GM18498 (cell line): Measurements from ENCODE around the gene EEF1AKMT3.
A peak's percentile ranks its signal among the peaks of the same experiment; 100 is the strongest.
"Not testable (repeated sequence)": the region's sequence is repeated elsewhere in the genome, so short reads cannot be mapped to it uniquely, and the experiment has no call there.

Experiments used
- ATAC-seq: cut with Tn5 transposase; IDR thresholded peaks from one replicate; pipeline ENCODE4 v1.9.1; 2021; ENCODE audit warnings: mild to moderate bottlenecking, moderate library complexity; ENCODE audit not compliant: unreplicated experiment

The EEF1AKMT3 gene

GRCh38 chr12:57764662-57765002, 7.8 kb upstream of the EEF1AKMT3 start:
- peak; percentile 15 for ATAC-seq

GRCh38 chr12:57765003-57765697, 7.3 kb upstream of the EEF1AKMT3 start:
- ATAC-seq = peak; percentile 63

DNA sequence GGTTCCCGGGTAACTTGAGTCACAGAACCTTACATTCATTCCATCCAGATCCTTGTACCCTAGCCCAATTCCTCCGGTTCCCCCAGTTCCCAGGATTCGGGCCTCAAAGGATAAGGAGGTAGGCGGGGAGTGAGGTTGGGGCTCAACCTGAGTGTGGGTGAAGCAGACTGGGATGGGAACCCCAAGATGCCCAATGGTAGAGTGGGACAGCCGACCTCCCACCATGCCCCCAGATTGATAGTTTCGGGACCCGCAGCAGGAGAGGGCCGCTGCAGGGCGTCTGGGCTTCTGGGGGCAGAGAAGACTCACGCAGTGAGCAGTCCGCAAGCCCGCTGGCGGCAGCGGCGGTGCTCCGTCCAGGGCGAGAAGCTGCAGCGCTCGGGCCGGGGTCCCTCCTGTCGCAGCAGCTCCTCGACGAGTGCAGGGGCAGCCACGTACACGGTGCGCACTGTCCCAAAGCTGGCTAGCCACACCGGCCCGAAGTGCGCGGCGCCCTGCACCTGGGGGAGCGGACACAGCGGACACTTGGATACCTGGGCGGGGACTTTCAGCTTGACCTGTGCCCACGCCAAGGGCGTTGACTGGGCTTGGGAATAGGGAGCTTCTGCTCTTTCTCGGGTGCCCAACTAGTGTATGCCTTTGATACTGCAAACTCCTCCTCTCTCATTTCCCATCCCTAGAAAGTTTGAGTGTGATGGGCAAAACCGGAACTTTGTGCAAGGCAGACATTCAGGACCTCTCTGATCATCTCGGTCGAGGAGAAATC, 6.5 kb upstream of the EEF1AKMT3 start:
- ATAC-seq = peak; percentile 1

DNA sequence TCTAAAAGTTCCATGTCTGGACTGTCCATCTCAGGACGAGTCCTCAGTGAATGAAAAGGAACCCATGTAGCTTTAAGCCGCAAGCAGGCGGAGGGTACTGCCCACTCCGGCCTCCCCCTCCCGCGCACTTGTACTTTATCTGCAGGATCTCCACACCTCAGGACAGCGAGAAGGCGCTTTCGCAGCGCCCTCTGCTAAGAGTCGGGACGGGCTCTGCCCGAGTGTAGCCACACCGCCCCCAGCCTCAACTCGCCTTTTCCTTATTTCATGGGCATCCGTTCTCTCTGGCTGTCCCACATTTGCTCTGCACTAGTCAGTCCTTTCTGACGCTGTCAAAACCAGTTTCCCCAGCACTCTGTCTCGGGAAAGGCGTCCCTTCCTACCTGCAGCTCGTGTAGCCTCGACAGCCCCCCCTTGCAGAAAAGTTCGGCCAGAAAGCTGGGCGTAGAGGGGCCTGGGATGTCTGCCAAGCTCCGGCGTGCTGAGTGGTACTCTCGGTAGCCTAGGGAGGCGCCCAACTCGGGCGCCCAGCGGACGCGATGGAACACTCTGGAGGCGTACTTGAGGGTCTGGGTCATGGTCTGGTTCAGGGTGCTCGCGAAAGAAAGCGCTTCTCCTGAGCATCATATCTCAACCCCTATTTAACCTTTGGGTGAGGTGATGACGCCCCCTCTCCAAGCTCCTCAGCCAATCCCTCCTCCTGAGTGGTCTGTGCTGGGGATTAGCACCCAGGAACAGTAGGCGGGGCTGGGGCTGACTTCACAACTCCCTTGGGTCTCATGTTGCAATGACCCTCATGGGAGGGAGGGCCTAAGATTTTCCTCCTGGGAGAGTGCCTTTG, 5.7 kb upstream of the EEF1AKMT3 start, which contains the start of gene CYP27B1:
CYP27B1 (minus strand) TSS at position 615 of the 841 bp plus-strand sequence; CDS start at position 578, 37 bp downstream.
- ATAC-seq = no peak

- ATAC-seq = no peak
These were observed 5.1 kb upstream of the EEF1AKMT3 start for GRCh38 chr12:57767305-57767698.

GRCh38 chr12:57767876-57768275, 4.5 kb upstream of the EEF1AKMT3 start:
- no peak for ATAC-seq

- ATAC-seq = no peak
These were observed 2.8 kb upstream of the EEF1AKMT3 start for GRCh38 chr12:57769594-57769993.

GRCh38 chr12:57770734-57771133, 1.7 kb upstream of the EEF1AKMT3 start:
- no peak for ATAC-seq

- ATAC-seq = peak; percentile 67
These were observed 1.1 kb upstream of the EEF1AKMT3 start for GRCh38 chr12:57771236-57771872.

DNA sequence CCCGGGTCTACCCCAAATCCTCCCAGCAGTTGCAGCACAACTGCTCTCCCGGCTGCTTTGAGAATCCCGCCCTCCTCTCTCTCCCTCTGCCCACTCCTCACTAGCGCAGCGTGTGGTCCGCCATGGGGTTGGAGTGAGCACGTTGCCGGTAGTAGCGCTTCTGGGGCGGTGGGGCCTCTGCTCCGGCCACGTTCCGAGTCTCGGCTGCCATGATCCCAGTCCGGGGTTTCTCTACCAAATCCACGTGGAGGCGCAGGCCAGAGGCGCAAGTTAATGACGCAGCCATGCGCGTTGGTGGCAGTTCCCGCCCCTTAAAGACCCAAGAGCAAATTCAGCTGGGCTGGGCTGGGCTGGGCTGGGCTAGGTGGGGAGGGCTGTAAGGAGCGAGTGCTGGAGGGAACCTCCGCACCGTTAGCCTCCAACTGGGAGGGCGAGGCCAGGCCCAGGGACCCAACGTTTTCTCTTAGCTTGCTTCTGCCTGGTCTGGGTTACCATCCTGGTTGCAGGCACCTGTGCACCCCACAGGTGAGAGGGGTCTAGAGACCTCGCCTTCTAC, 463 bp upstream of the EEF1AKMT3 start, which contains the start of gene METTL1:
METTL1 (minus strand) TSS at position 233 of the 556 bp plus-strand sequence; CDS start at position 211, 22 bp downstream.
- ATAC-seq = peak; percentile 82

- ATAC-seq = not testable (repeated sequence)
These were observed 2.2 kb downstream of the EEF1AKMT3 start for GRCh38 chr12:57774634-57775033.

DNA sequence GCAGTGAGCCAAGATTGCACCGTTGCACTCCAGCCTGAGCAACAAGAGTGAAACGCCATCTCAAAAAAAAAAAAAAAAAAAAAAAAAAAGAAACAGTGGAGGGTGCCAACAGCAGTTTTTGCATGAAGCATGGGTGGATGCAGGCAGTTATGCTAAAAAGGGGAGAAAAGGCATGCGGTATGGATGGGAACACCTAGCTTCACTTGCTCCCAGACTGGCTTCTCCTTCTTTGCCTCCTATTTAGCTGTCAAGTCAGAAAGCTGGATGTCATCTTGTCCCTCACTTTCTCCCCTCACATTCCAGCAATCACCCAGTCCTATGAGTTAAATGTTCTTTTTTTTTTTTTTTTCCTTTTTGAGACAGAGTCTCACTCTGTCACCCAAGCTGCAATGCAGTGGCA, 2.6 kb downstream of the EEF1AKMT3 start:
- no peak for ATAC-seq

DNA sequence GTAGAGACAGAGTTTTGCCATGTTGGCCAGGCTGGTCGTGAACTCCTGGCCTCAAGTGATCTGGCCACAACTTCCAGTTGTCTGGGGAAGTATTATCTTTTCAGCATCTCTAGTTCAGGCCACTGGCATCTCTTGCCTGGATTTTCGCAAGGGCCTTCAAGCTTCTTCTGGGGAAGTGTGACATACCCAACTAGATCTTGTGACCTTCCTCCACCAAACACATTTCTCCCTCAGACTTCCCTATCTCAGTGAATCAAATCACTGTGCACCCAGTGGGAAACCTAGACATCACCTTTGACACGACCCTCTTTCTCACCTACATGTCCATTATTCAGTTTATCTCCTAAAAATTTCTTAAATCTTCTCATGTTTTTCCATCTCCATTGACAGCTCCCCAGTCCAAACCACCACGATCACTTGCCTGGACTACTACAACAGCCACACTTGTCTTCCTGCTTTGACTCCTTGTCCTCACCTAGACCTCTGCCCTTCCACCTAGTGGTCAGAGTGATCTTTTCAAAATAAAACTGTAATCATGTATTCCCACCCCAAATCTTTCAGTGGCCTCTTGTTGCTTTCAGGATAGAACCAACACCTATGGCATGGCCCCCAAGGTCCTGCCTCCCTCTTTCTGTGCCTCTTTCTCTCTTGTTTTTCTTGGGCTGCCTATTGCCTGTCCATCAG, 3.3 kb downstream of the EEF1AKMT3 start:
- ATAC-seq = no peak

- ATAC-seq = no peak
These were observed 3.8 kb downstream of the EEF1AKMT3 start for GRCh38 chr12:57776247-57776587.

- no peak for ATAC-seq
These were observed 5.0 kb downstream of the EEF1AKMT3 start for GRCh38 chr12:57777367-57777766.

DNA sequence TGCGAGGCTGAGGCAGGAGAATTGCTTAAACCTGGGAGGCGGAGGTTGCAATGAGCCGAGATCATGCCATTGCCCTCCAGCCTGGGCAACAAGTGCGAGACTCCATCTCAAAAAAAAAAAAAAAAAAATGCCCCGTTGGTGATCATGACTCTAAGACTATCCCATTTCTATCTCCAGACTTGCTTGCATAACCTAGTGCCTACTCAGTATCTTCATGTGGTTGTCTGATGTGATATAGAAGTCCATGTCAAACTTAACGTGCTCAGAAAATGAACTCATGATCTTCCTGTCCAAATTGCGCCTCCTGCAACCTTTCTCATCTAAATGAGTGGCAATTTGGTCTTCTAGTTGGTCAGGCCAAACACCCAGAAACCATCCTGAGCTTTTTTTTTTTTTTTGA, 5.5 kb downstream of the EEF1AKMT3 start:
- no peak for ATAC-seq

DNA sequence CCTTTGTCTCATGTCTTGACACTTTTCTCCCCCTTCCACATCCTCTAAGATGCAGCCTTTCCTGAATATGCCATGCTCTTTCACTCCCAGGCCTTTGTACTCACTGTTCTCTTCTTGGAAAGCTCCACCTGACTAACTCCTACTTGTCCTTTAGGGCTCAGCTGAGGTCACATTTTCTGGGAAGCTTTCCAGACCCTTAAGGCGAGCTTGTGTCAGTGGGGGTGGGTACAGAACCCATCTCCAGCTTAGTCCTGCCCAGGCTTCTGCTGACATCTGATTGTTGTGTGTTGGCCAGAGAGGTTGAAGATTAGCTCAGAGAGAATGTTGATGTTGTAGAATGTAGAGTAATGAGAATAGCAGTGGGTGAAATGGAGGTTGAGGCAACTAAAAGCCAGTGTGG, 7.3 kb downstream of the EEF1AKMT3 start:
- no peak for ATAC-seq

DNA sequence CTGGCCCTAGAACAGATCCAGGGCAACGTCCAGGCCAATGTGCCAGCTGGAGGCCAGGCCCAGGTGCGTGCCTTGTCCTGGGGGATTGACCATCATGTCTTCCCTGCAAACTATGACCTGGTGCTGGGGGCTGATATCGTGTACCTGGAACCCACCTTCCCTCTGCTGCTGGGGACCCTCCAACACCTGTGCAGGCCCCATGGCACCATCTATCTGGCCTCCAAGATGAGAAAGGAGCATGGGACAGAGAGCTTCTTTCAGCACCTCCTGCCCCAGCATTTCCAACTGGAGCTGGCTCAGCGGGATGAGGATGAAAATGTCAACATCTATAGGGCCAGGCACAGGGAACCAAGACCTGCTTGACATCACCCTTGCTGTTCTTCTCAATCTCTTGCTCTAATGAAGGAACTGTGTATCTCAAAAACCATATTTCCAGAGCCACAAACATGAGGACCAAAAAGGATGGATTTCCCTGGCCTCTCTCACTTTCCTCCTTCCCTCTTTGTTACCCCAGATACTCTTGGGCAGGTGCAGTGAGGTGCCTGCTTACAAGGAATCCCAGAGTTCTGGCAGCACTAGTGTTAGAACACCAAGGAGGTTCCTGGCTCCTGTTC, 8.0 kb downstream of the EEF1AKMT3 start:
- no peak for ATAC-seq

- ATAC-seq = no peak
These were observed 8.8 kb downstream of the EEF1AKMT3 start for GRCh38 chr12:57781244-57781643.

- ATAC-seq = no peak
These were observed 9.4 kb downstream of the EEF1AKMT3 start for GRCh38 chr12:57781801-57782200.
